Esophagus mucosa (tissue), 1 donor: ENCODE measurements around the gene ACTRT2. TPM values are rescaled to one million over a fixed set of nuclear protein-coding genes. Genes with fewer than 3 reads are reported as not detected.

Experiments
- ATAC-seq: fragments of 200-7000 bp; cut with Tn5 transposase; one replicate; pipeline ENCODE4 v1.9.1; 2020
- total RNA-seq: library from RNA; stranded (reverse); gene quantifications from one replicate; pipeline ENCODE4 v1.2.4, GENCODE V29; 2023
- donor health status: DM: yes; HTN: yes; CAD: no.

Gene ACTRT2
- total RNA-seq, 1 donor from 2014 or later = not detected

GRCh38 chr1:3055051-3055450, 33.8 kb downstream of the ACTRT2 start:
- ATAC-seq = no peak

GRCh38 chr1:3056641-3057040, 35.4 kb downstream of the ACTRT2 start:
- no peak for ATAC-seq

- ATAC-seq = no peak
These were observed 37.2 kb downstream of the ACTRT2 start for GRCh38 chr1:3058263-3059030.

GRCh38 chr1:3060127-3060526, 38.9 kb downstream of the ACTRT2 start:
- ATAC-seq = no peak

- ATAC-seq = peak; percentile 28
These were observed 39.6 kb downstream of the ACTRT2 start for GRCh38 chr1:3060601-3061551.

- no peak for ATAC-seq
These were observed 40.3 kb downstream of the ACTRT2 start for GRCh38 chr1:3061566-3061965.

GRCh38 chr1:3061981-3062615, 40.8 kb downstream of the ACTRT2 start:
- no peak for ATAC-seq

- ATAC-seq = no peak
These were observed 41.5 kb downstream of the ACTRT2 start for GRCh38 chr1:3062616-3063378.

- ATAC-seq = no peak
These were observed 42.4 kb downstream of the ACTRT2 start for GRCh38 chr1:3063379-3064295.

GRCh38 chr1:3064296-3064850, 43.1 kb downstream of the ACTRT2 start:
- ATAC-seq = no peak

GRCh38 chr1:3064901-3065300, 43.6 kb downstream of the ACTRT2 start:
- ATAC-seq = no peak

- no peak for ATAC-seq
These were observed 44.1 kb downstream of the ACTRT2 start for GRCh38 chr1:3065396-3065795.

GRCh38 chr1:3065797-3066196, 44.5 kb downstream of the ACTRT2 start:
- ATAC-seq = no peak

GRCh38 chr1:3066250-3066711, 45.0 kb downstream of the ACTRT2 start:
- no peak for ATAC-seq

- ATAC-seq = no peak
These were observed 45.6 kb downstream of the ACTRT2 start for GRCh38 chr1:3066826-3067225.

- no peak for ATAC-seq
These were observed 46.0 kb downstream of the ACTRT2 start for GRCh38 chr1:3067301-3067670.

- no peak for ATAC-seq
These were observed 46.6 kb downstream of the ACTRT2 start for GRCh38 chr1:3067671-3068563.

- no peak for ATAC-seq
These were observed 47.5 kb downstream of the ACTRT2 start, which contains the start of gene PRDM16 for GRCh38 chr1:3068564-3069431. Gene PRDM16, plus strand, starts transcription at chr1:3069203. Its CDS starts 57 bp downstream, at chr1:3069260.
